IPS-15b (cell line): ENCODE results near the gene SBNO2.

ENCODE experiments used
- H3K27me3 ChIP-seq: one replicate; pipeline ENCODE4 v1.6.1; 2013; ENCODE audit warnings: low read length; ENCODE audit not compliant: control insufficient read depth, insufficient read depth
- H3K36me3 ChIP-seq: one replicate; pipeline ENCODE4 v1.6.1; 2013; ENCODE audit warnings: low read length; ENCODE audit not compliant: control insufficient read depth, insufficient read depth
- H3K4me1 ChIP-seq: one replicate; pipeline ENCODE4 v1.6.1; 2013; ENCODE audit warnings: mild to moderate bottlenecking, low read length; ENCODE audit not compliant: control insufficient read depth, insufficient read depth
- H3K4me3 ChIP-seq: one replicate; pipeline ENCODE4 v1.5.1; 2013; ENCODE audit warnings: low read depth, low read length
- H3K9ac ChIP-seq: one replicate; pipeline ENCODE4 v1.6.1; 2013; ENCODE audit warnings: low read depth, mild to moderate bottlenecking, low read length
- H3K9me3 ChIP-seq: one replicate; pipeline ENCODE4 v1.6.1; 2013; ENCODE audit warnings: mild to moderate bottlenecking, low read length; ENCODE audit not compliant: control insufficient read depth, insufficient read depth

The SBNO2 gene

DNA sequence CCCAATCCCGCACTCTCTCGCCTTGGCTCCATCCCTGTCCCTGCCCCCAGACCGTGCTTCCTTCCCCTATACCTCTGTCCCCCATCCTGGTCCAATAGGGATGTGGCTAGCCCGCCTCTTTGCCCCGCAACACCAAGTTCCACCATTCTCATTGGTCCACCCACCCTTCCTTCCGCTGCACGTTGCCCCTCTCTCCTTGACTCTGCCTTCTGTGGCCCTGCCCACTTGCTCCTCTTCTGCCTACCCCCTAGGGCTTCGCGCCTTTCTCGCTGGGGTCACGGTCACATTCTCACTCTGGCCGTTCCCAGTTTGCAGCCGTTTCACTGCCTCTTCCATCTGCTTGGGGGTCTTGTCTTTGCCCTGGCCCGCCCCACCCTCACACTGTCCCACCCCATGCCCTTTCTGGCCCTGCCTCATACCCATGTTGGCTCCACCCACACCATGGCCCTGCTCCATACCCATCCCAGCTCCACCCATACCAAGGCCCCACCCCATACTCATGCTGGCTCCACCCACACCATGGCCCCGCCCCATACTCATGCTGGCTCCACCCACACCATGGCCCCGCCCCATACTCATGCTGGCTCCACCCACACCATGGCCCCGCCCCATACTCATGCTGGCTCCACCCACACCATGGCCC is 111.6 kb downstream of the SBNO2 start:
- Histone ChIP-seq H3K9ac (peak overlapping the region; percentile 47), H3K4me1 (peaks cover 8% of the 10 kb centered on the region), H3K4me3 (peak overlapping the region; percentile 37), H3K36me3 (peaks cover 8% of the 10 kb centered on the region), H3K9me3 (no peaks in the 10 kb centered on the region), H3K27me3 (peaks cover 3% of the 10 kb centered on the region)

DNA sequence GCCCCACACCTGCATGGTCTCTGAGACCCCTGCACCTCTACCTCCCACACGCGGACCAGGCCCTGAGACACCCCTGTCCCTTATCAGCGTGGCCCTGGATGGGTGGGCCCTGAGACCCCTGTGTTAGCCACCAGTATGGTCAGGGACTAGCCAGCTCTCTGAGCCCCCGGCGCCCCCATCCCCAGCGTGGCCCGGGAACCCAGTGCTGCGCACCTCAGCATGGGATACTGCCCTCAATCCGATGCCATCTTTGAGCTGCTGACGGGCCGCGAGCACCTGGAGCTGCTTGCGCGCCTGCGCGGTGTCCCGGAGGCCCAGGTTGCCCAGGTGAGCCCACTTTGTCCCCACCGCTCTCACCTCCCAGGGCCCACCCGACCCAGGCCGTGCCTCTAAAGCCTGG is 112.1 kb downstream of the SBNO2 start:
- H3K4me1 ChIP-seq: peaks cover 8% of the 10 kb centered on the region
- peak overlapping the region; percentile 47 for H3K9ac ChIP-seq
- peaks cover 8% of the 10 kb centered on the region for H3K36me3 ChIP-seq
- peaks cover 3% of the 10 kb centered on the region for H3K27me3 ChIP-seq
- H3K9me3 ChIP-seq: no peaks in the 10 kb centered on the region
- peak overlapping the region; percentile 37 for H3K4me3 ChIP-seq

DNA sequence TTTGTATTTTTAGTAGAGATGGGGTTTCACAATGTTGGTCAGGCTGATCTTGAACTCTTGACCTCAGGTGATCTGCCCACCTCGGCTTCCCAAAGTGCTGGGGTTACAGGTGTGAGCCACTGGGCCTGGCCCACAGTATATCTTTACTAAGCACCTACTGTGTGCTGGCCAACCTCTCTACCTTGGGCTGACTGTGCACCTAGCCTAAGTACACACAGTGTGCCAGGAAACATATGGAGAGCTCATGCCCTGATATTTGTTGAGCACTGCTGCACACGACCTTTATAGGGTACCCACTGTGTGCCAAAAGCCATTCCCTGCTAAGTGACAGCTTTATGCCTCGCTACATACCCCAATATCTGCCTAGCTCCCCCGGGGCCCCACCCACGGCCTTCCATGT is 113.4 kb downstream of the SBNO2 start:
- Histone ChIP-seq H3K9me3 (no peaks in the 10 kb centered on the region), H3K9ac (no peak overlapping the region), H3K36me3 (peaks cover 13% of the 10 kb centered on the region), H3K27me3 (peaks cover 3% of the 10 kb centered on the region), H3K4me1 (peaks cover 8% of the 10 kb centered on the region), H3K4me3 (no peak overlapping the region)

DNA sequence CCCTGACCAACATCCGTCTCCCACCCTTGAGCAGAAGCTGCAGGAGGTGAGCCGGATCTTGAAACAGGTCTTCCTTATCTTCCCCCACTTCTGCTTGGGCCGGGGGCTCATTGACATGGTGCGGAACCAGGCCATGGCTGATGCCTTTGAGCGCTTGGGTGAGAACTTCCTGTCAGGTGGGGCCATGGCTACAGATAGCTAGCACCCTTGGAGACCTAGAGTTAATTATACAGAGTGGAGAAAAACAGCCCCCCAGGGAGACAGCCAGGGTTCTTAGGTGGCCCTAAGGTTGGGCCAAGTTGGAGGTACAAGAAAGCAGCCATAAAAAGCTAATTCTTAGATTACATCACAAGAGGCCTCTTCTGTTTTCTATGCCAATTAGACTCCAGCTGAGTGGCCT is 116.0 kb downstream of the SBNO2 start:
- Histone ChIP-seq H3K9ac (no peak overlapping the region), H3K27me3 (no peaks in the 10 kb centered on the region), H3K4me3 (no peak overlapping the region), H3K9me3 (no peaks in the 10 kb centered on the region), H3K36me3 (peaks cover 20% of the 10 kb centered on the region), H3K4me1 (no peaks in the 10 kb centered on the region)
